Left lung (tissue), 10 donors: Measurements from ENCODE around the gene BCKDHB. TPM values are rescaled to one million over a fixed set of nuclear protein-coding genes. Genes with fewer than 3 reads are reported as not detected.

Experiments
- ATAC-seq: fragments of 200-7000 bp; cut with Tn5 transposase; one replicate; pipeline ENCODE4 v1.9.1; 2020; ENCODE audit warnings: moderate library complexity
- DNase-seq, 4 donors: peaks; one replicate each; pipeline ENCODE4 v3.0.0-alpha.2; 2013 to 2020
- H3K27ac ChIP-seq, 2 donors: fragments of 200-600 bp; sonication (generic) in 1 of 2; one replicate each; pipeline versions ENCODE4 v1.5.0 to v1.8.0; 2020 to 2021
- H3K27me3 ChIP-seq, 2 donors: fragments of 200-600 bp; sonication (generic) in 1 of 2; one replicate each; pipeline versions ENCODE4 v1.5.0 to v1.8.0; 2020 to 2021
- H3K36me3 ChIP-seq, 2 donors: fragments of 200-600 bp; sonication (generic) in 1 of 2; one replicate each; pipeline versions ENCODE4 v1.5.0 to v1.8.0; 2020 to 2021
- H3K4me1 ChIP-seq, 2 donors: fragments of 200-600 bp; one replicate each; pipeline ENCODE4 v1.8.0; 2021
- H3K4me3 ChIP-seq, 2 donors: fragments of 200-600 bp; sonication (generic) in 1 of 2; one replicate each; pipeline versions ENCODE4 v1.5.0 to v1.8.0; 2020 to 2021; ENCODE audit warnings: mild to moderate bottlenecking in 1 of 2
- H3K9me3 ChIP-seq, 2 donors: fragments of 200-600 bp; sonication (generic) in 1 of 2; one replicate each; pipeline versions ENCODE4 v1.5.0 to v1.8.0; 2020 to 2021
- CTCF ChIP-seq, 2 donors: fragments of 200-600 bp; sonication (generic) in 1 of 2; IDR thresholded peaks; one replicate each; pipeline versions ENCODE4 v1.5.0 to v1.8.0; 2021; ENCODE audit warnings: antibody characterized with exemption in 2 of 2
- intact Hi-C, 2 donors: fragments of 100-400 bp; cut with DNase I; formaldehyde crosslinking; loops; one replicate each; pipeline versions ENCODE4 v1.11.2 to v1.14.2; 2022
- polyA plus RNA-seq, 6 donors: library from polyadenylated mRNA; unstranded; fragments of 120-200 nt; gene quantifications; one replicate each; pipeline ENCODE4 v1.2.1, GENCODE V29; 2013; ENCODE audit not compliant: insufficient read length in 6 of 6
- total RNA-seq, 2 donors: library from RNA; stranded (reverse); fragmentation: NEBNext Ultra II Directional; extraction: Animal tissue kit (Norgen Biotek cat#: 25700); gene quantifications; one replicate each; pipeline ENCODE4 v1.2.1, GENCODE V29; 2021
- donor health status: DM: no; HTN: yes; CAD: no.
- donor health status: DM: no; HTN: no; CAD: no.

BCKDHB gene
- total and polyA plus RNA-seq, 8 donors: 15.1 to 26.1 (median 22.0) TPM

- intact Hi-C loops: no loop called here
- H3K27me3 ChIP-seq: no peaks in the 10 kb centered on the region
- peak; percentile 79 for ATAC-seq
- no peak overlapping the region for H3K27ac ChIP-seq
- H3K4me3 ChIP-seq: no peak overlapping the region
- H3K36me3 ChIP-seq: no peaks in the 10 kb centered on the region
- no peaks in the 10 kb centered on the region for H3K4me1 ChIP-seq
- no peak for DNase-seq
- no peak for TF ChIP-seq CTCF (IDR thresholded peaks at IDR 0.05)
- H3K9me3 ChIP-seq: no peaks in the 10 kb centered on the region
Measured at GRCh38 chr6:80134065-80134464, 27.6 kb downstream of the BCKDHB start.

- Histone ChIP-seq H3K27ac (peak overlapping the region in 1 of 2 donors; percentile 40), H3K27me3 (no peaks in the 10 kb centered on the region), H3K4me3 (no peak overlapping the region), H3K4me1 (peaks cover 6 to 14% of the 10 kb centered on the region in 2 donors), H3K9me3 (no peaks in the 10 kb centered on the region), H3K36me3 (no peaks in the 10 kb centered on the region)
- intact Hi-C loops: no loop called here
- no peak for TF ChIP-seq CTCF (IDR thresholded peaks at IDR 0.05)
- no peak for DNase-seq
- no peak for ATAC-seq
Measured at GRCh38 chr6:80142586-80142985, 36.1 kb downstream of the BCKDHB start.

- Histone ChIP-seq H3K27me3 (no peaks in the 10 kb centered on the region), H3K4me1 (peaks cover 6 to 14% of the 10 kb centered on the region in 2 donors), H3K27ac (peak overlapping the region; percentile 26 to 40), H3K36me3 (no peaks in the 10 kb centered on the region), H3K9me3 (no peaks in the 10 kb centered on the region), H3K4me3 (no peak overlapping the region)
- intact Hi-C loops: no loop called here
- ATAC-seq (peak; percentile 93), DNase-seq (peak in 3 of 4 donors; percentile 18 to 49 (median 46))
- no peak for TF ChIP-seq CTCF (IDR thresholded peaks at IDR 0.05)
Measured at GRCh38 chr6:80143419-80143937, 37.0 kb downstream of the BCKDHB start.

- intact Hi-C loops: no loop called here
- ATAC-seq (no peak), DNase-seq (peak in 1 of 4 donors; percentile 27)
- Histone ChIP-seq H3K27me3 (no peaks in the 10 kb centered on the region), H3K4me1 (peaks cover 6 to 14% of the 10 kb centered on the region in 2 donors), H3K36me3 (no peaks in the 10 kb centered on the region), H3K4me3 (no peak overlapping the region), H3K9me3 (no peaks in the 10 kb centered on the region), H3K27ac (no peak overlapping the region)
- TF ChIP-seq CTCF (IDR thresholded peaks at IDR 0.05): no peak
Measured at GRCh38 chr6:80144753-80145315, 38.4 kb downstream of the BCKDHB start.

GRCh38 chr6:80145509-80145908, 39.0 kb downstream of the BCKDHB start:
- H3K4me1 ChIP-seq: peaks cover 6 to 14% of the 10 kb centered on the region in 2 donors
- DNase-seq (no peak), ATAC-seq (no peak)
- no peaks in the 10 kb centered on the region for H3K27me3 ChIP-seq
- no peaks in the 10 kb centered on the region for H3K9me3 ChIP-seq
- no peaks in the 10 kb centered on the region for H3K36me3 ChIP-seq
- no peak for TF ChIP-seq CTCF (IDR thresholded peaks at IDR 0.05)
- no peak overlapping the region for H3K27ac ChIP-seq
- no peak overlapping the region for H3K4me3 ChIP-seq
- intact Hi-C loops: no loop called here
